SK-N-DZ (cell line): ENCODE measurements around the gene PDE3B.

Experiments
- small RNA-seq, 2 experiments: library from RNA; depleted of rRNA; stranded (forward); fragments of <200 nt; gene quantifications; one replicate each; pipeline ENCODE3, GENCODE V24; 2014

The PDE3B gene

Small RNA genes lying within 50 kb of the gene (small RNA-seq; reads per million reads assigned to genes)
- gene CALCP, result 0 reads per million in 2 experiments
